Endothelial cell of hepatic sinusoid (primary cell): ENCODE measurements around the gene AHRR.
"Not testable (repeated sequence)": the region's sequence is repeated elsewhere in the genome, so short reads cannot be mapped to it uniquely, and the experiment has no call there.

Source experiments
- in situ Hi-C: cut with HindIII; loops from 2 replicates; pipeline ENCODE4 v1.10.0; 2017; ENCODE audit warnings: low sequenced_read_pairs

The AHRR gene

DNA sequence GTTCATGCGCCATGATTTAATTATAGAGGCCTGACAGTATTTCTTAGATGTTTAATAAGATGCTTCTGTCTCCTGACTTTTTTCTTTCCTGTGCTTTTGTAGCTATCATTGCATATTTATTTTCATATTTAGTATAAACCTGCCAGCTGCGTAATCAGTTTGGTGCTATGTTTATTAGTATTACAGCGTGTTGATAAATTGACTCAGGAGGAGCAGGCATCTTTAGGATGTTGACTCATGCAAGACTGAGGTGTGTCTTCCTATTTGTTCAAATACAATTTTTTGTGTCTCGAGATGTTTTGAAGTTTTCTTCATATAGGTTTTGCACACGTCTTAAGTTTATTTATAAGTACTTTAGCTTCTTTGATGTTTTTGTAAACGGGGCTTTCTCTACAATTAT is 85.5 kb downstream of the AHRR start:
- in situ Hi-C loops: no loop called here

DNA sequence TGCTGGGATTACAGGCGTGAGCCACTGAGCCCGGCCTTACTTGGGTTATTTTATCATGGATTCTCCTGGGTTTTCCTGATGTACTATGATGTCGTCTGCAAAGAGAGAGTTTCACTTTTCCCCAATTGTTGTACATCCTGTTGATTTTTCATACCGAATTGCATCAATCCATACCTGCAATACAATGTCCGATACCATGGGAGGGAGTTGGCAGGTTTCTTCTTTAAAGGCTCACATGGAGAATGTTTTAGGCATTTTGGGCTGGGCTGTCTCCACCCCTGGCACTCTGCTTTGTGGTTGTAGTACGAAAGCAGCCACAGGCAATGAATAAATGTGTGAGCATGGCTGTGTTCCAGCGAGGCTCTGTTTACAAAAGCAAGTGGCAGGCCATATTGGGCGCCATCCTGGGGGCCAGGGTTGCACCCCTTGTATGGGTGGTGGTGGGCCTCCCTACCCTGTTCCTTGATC is 86.3 kb downstream of the AHRR start:
- in situ Hi-C loops: no loop called here

DNA sequence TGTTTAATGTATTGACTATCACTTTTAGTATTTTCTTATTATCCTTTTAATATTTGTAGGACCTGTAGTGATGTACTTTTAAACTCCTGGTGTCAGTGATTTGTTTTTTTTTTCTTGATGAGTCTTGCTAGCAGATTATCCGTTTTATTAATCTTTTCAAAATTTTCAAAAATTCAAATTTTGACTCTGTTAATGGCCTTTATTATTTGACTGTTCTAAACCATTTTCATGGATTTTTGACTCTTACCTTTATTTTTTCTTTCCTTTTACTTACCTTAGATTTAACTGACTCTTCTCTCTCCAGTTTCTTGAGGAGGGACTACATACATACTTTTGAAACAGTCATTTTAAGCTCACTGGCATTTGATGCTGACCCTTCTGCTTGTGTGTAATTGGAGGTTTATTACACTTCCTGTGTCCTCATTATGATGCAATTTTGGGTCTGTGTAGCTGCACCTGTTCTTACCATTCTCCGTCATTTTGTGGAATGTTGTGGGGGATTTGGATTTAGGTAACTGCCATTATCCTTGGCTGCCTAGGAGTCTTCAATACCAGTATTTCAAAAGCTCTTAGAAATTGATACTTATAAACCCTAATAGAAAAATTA is 89.5 kb downstream of the AHRR start:
- in situ Hi-C loops: no loop called here

DNA sequence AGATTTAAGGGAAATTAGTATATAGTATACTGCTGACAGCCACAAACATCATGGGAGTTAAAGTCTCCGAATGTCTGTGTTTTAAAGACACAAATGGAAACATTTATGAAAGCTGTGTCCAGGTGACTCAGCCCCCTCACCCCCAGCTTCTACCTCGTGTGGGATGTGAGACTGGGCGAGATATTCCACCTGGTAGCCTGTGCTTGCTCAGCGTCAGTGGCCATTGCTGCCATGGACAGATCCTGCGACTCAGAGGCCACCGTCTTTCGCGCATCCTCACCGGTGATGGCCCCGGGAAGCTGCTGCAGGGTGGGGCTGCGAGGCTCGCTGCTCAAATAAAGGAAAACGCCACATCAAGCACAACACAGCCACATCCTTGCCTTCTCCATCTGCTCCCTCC is 90.2 kb downstream of the AHRR start:
- in situ Hi-C loops: no loop called here

DNA sequence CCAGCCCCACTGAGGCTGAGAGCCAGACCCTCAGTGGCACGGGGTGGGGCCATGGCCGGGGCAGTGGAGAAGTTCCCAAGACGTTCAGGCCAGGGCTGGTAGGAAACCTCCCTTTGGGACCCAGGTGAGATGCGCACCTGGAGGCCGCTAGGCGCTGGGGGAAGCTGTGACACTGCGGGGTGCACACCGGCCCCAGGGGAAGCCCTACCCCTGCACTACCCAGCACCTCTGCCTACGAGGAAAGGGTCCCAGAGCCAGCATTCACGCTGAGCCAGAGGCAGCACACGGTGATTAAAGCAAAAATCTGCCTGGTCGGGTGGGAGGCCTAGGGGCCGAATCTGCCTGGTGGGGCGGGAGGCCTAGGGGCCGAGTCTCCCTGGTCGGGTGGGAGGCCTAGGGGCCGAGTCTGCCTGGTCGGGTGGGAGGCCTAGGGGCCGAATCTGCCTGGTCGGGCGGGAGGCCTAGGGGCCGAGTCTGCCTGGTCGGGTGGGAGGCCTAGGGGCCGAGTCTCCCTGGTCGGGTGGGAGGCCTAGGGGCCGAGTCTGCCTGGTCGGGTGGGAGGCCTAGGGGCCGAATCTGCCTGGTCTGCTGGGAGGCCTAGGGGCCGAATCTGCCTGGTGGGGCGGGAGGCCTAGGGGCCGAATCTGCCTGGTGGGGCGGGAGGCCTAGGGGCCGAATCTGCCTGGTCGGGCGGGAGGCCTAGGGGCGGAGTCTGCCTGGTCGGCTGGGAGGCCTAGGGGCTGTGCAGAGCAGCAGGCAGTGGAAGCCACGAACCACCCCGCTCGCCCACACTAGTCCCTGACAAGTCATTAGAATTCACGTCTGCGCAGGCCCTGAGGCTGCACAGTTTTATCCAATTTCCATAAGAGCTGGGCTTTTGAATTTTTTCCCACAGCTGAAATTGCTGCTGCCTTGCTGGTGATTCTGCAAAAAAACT is 93.7 kb downstream of the AHRR start:
- in situ Hi-C loops: not testable (repeated sequence)

DNA sequence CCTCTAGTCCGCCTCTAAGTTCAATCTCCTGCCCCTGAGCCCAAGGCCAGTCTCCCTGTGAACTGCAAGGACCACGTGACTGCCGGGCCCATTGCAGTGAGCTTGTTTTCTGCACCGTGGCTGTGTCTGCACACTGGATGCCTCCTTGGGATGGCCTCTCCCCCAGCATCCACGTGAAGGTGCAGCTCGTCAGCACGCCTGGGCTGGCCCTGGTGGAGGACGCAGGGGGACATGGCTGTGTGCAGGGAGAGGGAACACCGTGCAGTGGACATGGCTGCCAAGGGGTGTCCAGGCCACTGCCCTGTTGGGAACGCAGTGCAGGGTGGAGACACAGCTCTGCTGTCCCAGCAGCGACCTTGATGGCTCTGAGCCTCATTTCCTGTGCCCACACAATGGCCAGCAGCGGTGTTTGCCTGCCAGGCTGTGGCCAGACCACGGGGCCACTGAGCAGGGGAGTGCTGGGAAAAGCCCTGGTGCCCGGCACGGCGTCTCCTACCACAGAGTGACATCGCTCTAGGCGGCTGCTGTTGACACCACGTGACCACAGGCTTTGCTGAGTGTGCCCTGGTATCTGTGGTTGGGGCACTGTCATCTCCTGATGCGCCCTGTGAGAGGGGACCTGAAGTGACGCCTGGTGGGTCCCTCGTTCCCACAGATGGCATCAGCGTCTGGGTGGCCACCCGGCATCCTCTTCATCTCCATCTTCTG is 94.6 kb downstream of the AHRR start:
- in situ Hi-C loops: no loop called here

DNA sequence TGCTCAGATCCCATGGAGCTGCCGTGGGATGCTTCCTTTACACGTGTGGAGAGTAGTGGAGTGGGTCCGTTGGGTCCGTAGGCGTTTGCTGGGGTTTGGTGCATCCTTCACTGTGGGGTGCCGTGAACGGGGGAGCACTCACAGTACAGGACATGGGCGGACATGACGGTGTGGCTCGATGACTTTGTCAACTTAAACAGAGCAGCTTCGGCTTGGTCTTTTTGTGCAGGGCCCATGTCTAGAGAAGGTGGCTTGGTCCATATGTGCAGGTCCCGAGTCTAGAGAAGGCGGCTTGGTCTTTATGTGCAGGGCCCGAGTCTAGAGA is 95.1 kb downstream of the AHRR start:
- in situ Hi-C loops: no loop called here

DNA sequence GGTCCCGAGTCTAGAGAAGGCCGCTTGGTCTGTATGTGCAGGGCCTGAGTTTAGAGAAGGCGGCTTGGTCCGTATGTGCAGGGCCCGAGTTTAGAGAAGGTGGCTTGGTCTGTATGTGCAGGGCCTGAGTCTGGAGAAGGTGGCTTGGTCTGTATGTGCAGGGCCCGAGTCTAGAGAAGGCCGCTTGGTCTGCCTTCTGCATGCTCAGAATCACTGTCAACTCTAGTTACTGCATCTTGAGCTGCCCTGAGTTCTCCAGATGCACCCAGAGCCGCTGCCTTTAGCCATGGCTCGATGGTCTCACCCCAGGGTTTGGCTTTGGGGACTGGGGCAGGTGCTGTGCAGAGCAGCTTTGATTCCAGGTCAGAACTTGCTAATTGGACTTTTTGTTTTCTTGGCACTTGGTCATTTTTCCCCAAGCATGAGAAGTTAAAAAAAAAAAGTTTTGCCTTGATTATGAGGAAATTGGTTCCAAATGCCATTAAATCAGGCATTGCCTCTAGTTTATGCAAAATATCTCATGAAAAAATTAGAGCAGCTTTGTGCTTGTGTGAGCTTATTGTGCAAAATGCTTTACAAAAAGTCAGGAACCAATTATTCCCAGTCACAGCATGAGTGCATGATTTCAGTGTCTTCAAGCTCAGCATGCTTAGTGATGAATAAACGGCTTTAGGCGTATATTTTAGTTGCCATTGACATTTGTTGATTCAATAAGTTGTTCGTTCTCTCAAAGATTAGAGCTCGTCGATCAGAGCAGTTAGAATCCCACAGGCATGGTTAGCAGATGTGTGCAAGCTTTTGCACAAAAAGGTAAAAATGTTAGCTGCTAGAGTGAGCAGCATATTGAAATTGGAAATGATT is 96.0 kb downstream of the AHRR start:
- in situ Hi-C loops: no loop called here

DNA sequence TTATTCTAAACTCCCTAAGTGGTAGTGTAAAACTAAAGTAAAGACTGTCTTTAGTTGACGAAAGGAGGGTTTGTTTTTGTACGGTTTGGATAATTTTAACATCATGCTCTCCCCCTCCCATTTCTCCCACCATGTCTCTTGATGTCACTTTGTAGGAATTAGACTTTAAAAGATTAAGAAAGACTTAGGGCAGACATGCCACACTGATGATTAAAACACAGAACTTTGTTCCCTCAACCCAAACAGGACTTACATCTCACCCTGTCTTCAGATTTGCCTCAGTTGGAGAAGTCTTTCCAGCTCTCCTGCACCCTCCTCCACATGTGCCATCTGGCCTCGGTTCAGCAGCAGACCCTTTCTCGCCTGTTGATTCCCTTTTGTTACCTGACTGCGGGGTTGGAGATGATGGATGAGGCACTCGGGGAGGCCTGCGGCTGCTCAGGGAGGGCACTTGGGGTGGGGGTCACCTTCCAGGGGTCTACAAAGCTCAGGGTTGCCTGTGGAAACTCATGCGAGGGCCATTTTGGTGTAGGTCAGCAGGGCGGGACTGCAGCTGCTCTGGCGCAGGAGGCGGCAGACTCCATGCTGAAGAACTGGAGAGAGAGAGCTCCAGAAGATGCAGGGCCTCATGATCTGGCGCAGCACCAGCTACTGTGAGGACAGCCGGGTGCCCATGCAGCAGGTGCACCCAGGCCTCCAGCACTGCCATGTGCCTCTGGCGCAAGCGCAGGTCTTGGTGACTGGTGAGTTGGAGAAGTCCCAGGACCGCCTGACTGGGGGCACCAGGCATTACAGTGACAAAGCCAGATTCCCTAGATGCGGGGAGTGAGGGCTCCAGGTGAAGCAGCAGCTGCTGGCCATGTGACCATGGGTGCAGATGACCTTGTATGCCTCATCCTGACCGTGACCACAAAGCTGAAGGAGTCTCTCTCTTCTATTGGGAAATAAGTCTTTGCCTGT is 96.9 kb downstream of the AHRR start:
- in situ Hi-C loops: no loop called here

DNA sequence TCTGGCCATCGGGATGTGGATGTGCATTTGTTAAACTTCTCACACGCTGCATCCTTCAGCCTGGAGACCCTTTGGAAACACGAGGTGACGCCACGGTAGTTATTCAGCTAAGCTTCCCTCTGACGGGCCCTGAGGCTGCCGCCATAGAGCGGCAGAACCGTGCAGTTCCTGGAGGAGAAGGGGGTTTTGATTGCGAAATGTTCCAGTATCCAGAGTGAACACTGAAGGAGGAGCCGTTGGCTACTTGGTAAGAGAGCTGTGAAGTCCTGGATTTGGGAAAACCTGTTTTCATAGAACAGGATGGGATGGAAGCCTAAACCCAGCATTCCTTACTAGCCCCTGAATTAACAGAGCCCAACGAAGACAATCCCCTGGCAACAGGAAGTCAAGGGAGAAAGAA is 98.5 kb downstream of the AHRR start:
- in situ Hi-C loops: loop anchor here (10.0 kb wide), 1 partner anchor 75 kb away; no protein-coding TSS in a partner anchor

DNA sequence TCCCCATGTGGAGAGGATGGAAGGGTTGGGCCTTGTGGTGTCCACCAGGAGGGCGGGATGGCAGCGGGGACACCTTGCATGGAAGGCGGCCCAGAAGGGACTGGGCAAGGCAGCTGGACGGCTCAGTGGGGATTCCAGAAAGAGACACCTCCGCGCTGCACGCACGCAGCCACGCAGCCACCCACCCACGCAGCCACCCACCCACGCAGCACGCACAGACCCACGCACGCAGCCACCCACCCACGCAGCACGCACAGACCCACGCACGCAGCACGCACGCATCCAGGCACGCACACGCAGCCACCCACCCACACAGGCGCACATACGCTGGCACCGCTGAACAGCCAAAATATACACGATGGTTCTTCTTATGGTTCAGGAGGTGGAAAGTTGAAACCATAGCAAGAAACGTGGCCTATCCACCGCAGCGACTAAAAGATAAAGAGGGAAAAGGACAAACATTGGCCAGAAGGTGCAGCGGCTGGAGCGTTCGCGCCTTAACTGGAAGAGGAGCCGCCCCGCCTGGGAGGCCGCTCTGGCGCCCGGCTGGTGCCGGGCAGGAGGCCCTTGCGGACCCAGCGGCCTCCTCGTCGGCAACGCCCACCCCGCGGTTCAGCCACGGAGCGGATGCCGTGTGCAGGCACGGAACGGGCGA is 99.2 kb downstream of the AHRR start:
- in situ Hi-C loops: loop anchor here (10.0 kb wide), 1 partner anchor 76 kb away; no protein-coding TSS in a partner anchor

DNA sequence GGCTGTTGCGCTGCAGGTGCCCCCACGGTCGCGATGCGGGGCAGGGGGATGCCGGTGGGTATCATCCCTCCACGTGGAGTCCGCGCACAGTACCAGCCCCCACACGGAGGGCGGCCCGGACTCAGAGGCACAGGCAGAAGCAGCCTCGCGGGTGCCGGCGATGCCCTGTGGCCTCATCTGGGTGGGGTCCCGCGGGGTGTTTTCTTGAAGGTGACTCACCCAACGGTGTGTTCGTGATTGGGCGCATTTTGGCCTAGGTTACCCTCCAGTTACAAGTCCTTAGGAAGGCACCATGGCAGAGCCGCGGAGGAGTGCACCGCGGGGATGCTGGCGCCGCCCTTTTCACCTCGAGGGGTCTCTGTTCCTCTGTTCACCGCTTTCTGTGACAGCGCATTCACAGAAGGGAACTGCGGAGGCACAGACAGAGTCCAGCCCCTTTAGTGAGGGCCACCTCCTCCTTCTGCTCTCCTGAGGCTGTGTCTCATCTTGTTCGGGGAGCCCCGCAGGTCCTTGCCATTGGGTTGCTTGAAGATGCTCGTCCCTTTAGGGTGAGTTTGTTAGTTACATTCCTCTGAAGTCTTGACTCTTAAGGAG is 99.9 kb downstream of the AHRR start:
- in situ Hi-C loops: loop anchor here (10.0 kb wide), 1 partner anchor 77 kb away; no protein-coding TSS in a partner anchor

DNA sequence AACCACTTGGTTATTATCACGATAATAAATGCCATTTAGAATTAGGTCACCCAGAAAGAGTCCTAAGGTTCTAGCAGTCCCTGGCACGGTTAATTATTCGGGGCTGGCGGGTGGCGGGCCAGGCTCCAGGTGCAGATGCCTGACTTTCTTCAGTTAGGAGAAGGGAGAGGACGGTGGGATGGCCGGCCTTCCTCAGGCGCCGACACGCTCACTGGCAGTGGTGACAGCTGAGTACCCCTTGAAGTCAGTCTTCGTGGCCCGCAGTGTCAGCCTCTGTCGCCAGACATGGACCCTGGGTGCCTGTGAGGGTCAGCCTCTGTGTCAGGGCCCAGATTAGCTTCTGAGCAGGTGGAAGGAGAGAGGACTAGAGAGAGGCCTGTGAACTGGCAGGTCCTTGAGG is 100.4 kb downstream of the AHRR start:
- in situ Hi-C loops: loop anchor here (10.0 kb wide), 1 partner anchor 77 kb away; no protein-coding TSS in a partner anchor

DNA sequence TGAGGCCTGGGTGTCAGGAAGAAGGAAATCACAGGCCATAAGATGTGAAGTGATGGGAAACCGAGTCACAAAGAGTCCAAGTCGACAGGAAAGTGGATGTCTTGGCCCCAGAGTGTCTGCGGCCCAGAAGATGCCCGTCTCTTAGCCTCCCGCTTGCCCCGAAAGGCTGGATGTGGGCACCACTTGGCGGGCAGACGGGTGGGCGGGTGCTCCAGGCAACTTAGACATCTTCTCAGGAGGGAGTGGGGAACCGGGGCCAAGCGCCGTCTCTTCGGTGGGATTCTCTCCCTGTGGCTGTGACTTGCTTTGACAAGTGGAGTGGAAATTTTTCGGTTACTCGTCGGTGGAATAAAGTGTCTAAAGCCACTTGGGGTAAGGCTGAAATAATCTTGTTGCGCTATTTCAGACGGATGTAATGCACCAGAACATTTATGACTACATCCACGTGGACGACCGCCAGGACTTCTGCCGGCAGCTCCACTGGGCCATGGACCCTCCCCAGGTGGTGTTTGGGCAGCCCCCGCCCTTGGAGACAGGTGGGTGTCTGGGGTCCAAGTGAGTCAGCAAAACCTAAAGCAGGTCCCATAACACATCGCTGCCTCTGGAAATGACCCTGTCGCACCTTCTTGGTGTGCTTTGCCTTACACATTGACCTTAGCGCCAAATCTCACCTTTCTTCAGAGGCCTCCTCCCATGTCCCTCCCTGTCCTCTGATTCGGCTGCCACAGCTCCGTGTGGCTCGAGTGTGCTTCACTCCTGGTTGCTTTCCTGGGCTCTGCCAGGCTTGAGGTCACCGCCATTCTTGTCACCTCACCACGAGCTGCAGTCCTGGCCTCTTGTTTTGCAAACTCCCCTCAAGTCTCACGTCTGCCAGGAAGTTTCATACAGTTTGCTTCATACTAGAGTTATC is 101.1 kb downstream of the AHRR start:
- in situ Hi-C loops: loop anchor here (10.0 kb wide), 1 partner anchor 78 kb away; no protein-coding TSS in a partner anchor

DNA sequence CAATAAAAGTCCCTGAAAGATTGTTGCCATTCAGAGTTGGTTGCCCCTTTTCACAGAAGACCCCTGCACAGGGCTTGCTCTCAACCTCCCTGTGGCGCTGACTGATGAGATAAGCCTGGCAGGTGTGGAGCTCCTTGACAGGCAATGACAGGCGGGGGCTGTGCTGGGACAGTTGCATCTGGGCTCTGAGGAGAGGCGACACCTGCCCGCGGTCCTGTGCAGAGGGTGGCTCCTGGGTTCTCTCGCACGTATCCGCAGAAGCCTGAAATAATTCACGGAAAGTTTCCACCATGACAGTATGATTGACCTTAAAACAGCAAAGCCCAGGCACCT is 101.7 kb downstream of the AHRR start:
- in situ Hi-C loops: loop anchor here (10.0 kb wide), 1 partner anchor 78 kb away; no protein-coding TSS in a partner anchor

DNA sequence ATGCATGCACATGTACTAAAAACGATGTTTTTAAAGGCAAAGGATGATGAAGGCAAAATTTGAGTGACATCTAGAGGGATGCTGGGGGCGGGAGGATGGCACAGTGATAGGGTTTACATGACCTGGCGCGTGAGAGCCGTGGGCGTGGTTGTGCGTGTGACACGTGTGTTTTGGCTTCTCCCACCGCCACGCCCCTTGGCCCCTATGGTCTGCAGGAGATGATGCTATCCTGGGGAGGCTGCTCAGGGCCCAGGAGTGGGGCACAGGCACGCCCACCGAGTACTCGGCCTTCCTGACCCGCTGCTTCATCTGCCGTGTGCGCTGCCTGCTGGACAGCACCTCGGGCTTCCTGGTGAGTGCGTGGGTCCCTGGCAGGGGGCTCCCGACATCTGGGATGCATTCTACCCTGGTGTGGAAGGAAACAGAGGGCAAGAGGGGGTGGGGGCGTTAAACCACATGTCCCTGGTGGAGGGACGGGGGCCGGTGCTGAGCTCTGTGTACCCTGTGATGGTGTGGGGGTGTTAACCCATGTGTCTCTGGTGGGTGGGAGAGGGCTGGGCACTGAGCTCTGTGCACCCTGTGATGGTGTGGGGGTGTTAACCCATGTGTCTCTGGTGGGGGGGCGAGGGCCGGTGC is 102.2 kb downstream of the AHRR start:
- in situ Hi-C loops: loop anchor here (10.0 kb wide), 1 partner anchor 79 kb away; no protein-coding TSS in a partner anchor
